ENCODE data around the gene CNTLN.
"Not testable (repeated sequence)": the region's sequence is repeated elsewhere in the genome, so short reads cannot be mapped to it uniquely, and the experiment has no call there.

The CNTLN gene

GRCh38 chr9:17272536-17272935 is 137.7 kb downstream of the CNTLN start:
- ChIA-PET POLR2A (no interaction called here), CTCF (no interaction called here)
- no peak overlapping the region for H3K4me3 ChIP-seq (ENCODE audit: low read depth, low read length)
- DNase-seq (ENCODE audit: low read depth, low spot score), result no peak
- TF ChIP-seq, protein P1, sequence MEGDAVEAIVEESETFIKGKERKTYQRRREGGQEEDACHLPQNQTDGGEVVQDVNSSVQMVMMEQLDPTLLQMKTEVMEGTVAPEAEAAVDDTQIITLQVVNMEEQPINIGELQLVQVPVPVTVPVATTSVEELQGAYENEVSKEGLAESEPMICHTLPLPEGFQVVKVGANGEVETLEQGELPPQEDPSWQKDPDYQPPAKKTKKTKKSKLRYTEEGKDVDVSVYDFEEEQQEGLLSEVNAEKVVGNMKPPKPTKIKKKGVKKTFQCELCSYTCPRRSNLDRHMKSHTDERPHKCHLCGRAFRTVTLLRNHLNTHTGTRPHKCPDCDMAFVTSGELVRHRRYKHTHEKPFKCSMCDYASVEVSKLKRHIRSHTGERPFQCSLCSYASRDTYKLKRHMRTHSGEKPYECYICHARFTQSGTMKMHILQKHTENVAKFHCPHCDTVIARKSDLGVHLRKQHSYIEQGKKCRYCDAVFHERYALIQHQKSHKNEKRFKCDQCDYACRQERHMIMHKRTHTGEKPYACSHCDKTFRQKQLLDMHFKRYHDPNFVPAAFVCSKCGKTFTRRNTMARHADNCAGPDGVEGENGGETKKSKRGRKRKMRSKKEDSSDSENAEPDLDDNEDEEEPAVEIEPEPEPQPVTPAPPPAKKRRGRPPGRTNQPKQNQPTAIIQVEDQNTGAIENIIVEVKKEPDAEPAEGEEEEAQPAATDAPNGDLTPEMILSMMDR (IDR thresholded peaks at IDR 0.05; ENCODE audit: insufficient read depth, low read length, missing control alignments), result no peak

GRCh38 chr9:17280350-17281012 is 145.6 kb downstream of the CNTLN start:
- H3K4me3 ChIP-seq (ENCODE audit: low read depth, low read length), result no peak overlapping the region
- CTCF ChIA-PET, result no interaction called here
- POLR2A ChIA-PET, result no interaction called here
- TF ChIP-seq, protein P1 (IDR thresholded peaks at IDR 0.05; ENCODE audit: insufficient read depth, low read length, missing control alignments), result no peak
- DNase-seq (ENCODE audit: low read depth, low spot score), result peak; percentile 1

DNA sequence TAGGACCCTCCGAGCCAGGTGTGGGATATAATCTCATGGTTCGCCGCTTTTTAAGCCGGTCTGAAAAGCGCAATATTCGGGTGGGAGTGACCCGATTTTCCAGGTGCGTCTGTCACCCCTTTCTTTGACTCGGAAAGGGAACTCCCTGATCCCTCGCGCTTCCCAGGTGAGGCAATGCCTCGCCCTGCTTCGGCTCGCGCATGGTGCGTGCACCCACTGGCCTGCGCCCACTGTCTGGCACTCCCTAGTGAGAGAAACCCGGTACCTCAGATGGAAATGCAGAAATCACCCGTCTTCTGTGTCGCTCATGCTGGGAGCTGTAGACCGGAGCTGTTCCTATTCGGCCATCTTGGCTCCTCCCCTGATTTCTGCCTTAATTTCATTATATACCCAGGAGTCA is 155.8 kb downstream of the CNTLN start:
- H3K4me3 ChIP-seq (ENCODE audit: low read depth, low read length); CTCF ChIA-PET; DNase-seq (ENCODE audit: low read depth, low spot score); POLR2A ChIA-PET: not testable (repeated sequence)

DNA sequence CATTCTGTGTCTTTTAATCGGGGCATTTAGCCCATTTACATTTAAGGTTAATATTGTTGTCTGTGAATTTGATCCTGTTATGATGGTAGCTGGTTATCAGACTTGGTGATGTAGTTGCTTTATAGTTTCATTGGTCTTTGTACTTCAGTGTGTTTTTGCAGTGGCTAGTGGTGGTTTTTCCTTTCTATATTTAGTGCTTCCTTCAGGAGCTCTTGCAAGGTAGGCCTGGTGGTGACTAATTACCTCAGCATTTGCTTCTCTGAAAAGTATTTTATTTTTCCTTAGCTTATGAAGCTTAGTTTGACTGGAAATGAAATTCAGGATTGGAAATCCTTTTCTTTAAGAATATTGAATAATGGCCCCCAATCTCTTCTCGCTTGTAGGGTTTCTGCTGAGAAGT is 156.9 kb downstream of the CNTLN start:
- POLR2A ChIA-PET, result no interaction called here
- CTCF ChIA-PET, result interaction anchor here (1.4 kb wide), 1 partner anchor 22 kb away, joined by 3 read pairs; no protein-coding TSS in a partner anchor

DNA sequence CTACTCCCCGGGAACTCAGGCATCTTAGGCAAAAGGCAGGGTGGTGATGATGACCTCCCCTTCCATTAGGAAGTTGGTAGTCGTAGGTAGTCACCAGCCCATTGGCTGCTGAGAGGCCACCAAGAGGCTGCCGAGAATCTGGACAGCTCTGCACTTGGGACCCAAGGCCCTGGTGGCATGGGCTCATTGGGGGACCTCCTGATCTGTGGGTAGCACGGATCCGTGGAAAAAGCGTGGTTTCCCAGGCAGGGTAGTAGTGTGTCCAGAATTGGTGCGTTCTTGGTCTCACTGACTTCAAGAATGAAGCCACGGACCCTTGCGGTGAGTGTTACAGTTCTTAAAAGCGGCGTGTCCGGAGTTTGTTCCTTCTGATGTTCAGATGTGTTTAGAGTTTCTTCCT is 158.8 kb downstream of the CNTLN start:
- TF ChIP-seq, protein P1 (IDR thresholded peaks at IDR 0.05; ENCODE audit: insufficient read depth, low read length, missing control alignments), result no peak
- DNase-seq (ENCODE audit: low read depth, low spot score), result no peak
- H3K4me3 ChIP-seq (ENCODE audit: low read depth, low read length), result no peak overlapping the region
- CTCF ChIA-PET, result no interaction called here
- POLR2A ChIA-PET, result no interaction called here

More for the DNA sequence above, 156.9 kb downstream of the CNTLN start:
- peak; percentile 16 for DNase-seq (ENCODE audit: low read depth, low spot score)
- TF ChIP-seq, protein P1 (IDR thresholded peaks at IDR 0.05; ENCODE audit: insufficient read depth, low read length, missing control alignments), result no peak
- no peak overlapping the region for H3K4me3 ChIP-seq (ENCODE audit: low read depth, low read length)

GRCh38 chr9:17294822-17295624 is 160.2 kb downstream of the CNTLN start:
- no peak overlapping the region for H3K4me3 ChIP-seq (ENCODE audit: low read depth, low read length)
- POLR2A ChIA-PET, result no interaction called here
- TF ChIP-seq, protein P1 (IDR thresholded peaks at IDR 0.05; ENCODE audit: insufficient read depth, low read length, missing control alignments), result no peak
- no peak for DNase-seq (ENCODE audit: low read depth, low spot score)
- CTCF ChIA-PET, result no interaction called here
